Measurements from ENCODE around the gene DVL3.

DVL3 gene

GRCh38 chr3:184132945-184133344 is 22.2 kb upstream of the DVL3 start:
- in situ Hi-C loops (cut with MboI; ENCODE audit: low pct_unique_long_range_greater_than_20kb, low sequenced_read_pairs, unreplicated experiment), result no loop called here
- DNase-seq (ENCODE audit: low spot score), result no peak
- TF ChIP-seq CTCF (IDR thresholded peaks at IDR 0.05; ENCODE audit: extremely low read depth, insufficient read depth, missing control alignments), result no peak

- in situ Hi-C loops (cut with MboI; ENCODE audit: low pct_unique_long_range_greater_than_20kb, low sequenced_read_pairs, unreplicated experiment), result no loop called here
- peak; percentile 55 for DNase-seq (ENCODE audit: low spot score)
- TF ChIP-seq CTCF (IDR thresholded peaks at IDR 0.05; ENCODE audit: extremely low read depth, insufficient read depth, missing control alignments), result no peak
Observed at GRCh38 chr3:184133840-184134745, 21.1 kb upstream of the DVL3 start.

- in situ Hi-C loops (cut with MboI; ENCODE audit: low pct_unique_long_range_greater_than_20kb, low sequenced_read_pairs, unreplicated experiment), result no loop called here
- DNase-seq (ENCODE audit: low spot score), result no peak
- TF ChIP-seq CTCF (IDR thresholded peaks at IDR 0.05; ENCODE audit: extremely low read depth, insufficient read depth, missing control alignments), result no peak
Observed at GRCh38 chr3:184134746-184135148, 20.4 kb upstream of the DVL3 start.

- in situ Hi-C loops (cut with MboI; ENCODE audit: low pct_unique_long_range_greater_than_20kb, low sequenced_read_pairs, unreplicated experiment), result no loop called here
- peak; percentile 33 for TF ChIP-seq CTCF (IDR thresholded peaks at IDR 0.05; ENCODE audit: extremely low read depth, insufficient read depth, missing control alignments)
- peak; percentile 87 for DNase-seq (ENCODE audit: low spot score)
Observed at GRCh38 chr3:184135149-184135910, 19.8 kb upstream of the DVL3 start, which contains the start of gene EIF2B5. Gene EIF2B5 (plus strand): TSS chr3:184135358. CDS start chr3:184135386, 28 bp downstream.

GRCh38 chr3:184135911-184136260 is 19.3 kb upstream of the DVL3 start:
- in situ Hi-C loops (cut with MboI; ENCODE audit: low pct_unique_long_range_greater_than_20kb, low sequenced_read_pairs, unreplicated experiment), result no loop called here
- TF ChIP-seq CTCF (IDR thresholded peaks at IDR 0.05; ENCODE audit: extremely low read depth, insufficient read depth, missing control alignments), result no peak
- no peak for DNase-seq (ENCODE audit: low spot score)

- TF ChIP-seq CTCF (IDR thresholded peaks at IDR 0.05; ENCODE audit: extremely low read depth, insufficient read depth, missing control alignments), result no peak
- in situ Hi-C loops (cut with MboI; ENCODE audit: low pct_unique_long_range_greater_than_20kb, low sequenced_read_pairs, unreplicated experiment), result no loop called here
- no peak for DNase-seq (ENCODE audit: low spot score)
Observed at GRCh38 chr3:184140436-184140835, 14.7 kb upstream of the DVL3 start.

Measured in GM13977 (cell line).